CD14-positive monocyte (primary cell): ENCODE results near the gene P2RY6. TPM values are rescaled to one million over a fixed set of nuclear protein-coding genes. Genes with fewer than 3 reads are reported as not detected.
A peak's percentile ranks its signal among the peaks of the same experiment; 100 is the strongest.

ENCODE experiments used
- DNase-seq, 3 donors: peaks; one replicate each; pipeline ENCODE4 v3.0.0-alpha.2; 2011 to 2022
- H2AFZ ChIP-seq: 2 replicates; pipeline ENCODE4 v1.6.0; 2012; ENCODE audit warnings: mild to moderate bottlenecking, low read depth, low read length, inconsistent platforms; ENCODE audit not compliant: insufficient read depth, poor library complexity, severe bottlenecking
- H3K27ac ChIP-seq, 2 donors: 1 replicate in 1 of 2; 2 replicates in 1 of 2; pipeline ENCODE4 v1.5.1; 2012 to 2013; ENCODE audit warnings: low read length in 2 of 2, control low read depth in 1 of 2, inconsistent platforms in 1 of 2, low read depth in 1 of 2, mild to moderate bottlenecking in 1 of 2
- H3K27me3 ChIP-seq, 2 donors: one replicate each; pipeline versions ENCODE4 v1.6.0 to v1.6.1; 2011 to 2013; ENCODE audit warnings: low read length in 2 of 2; ENCODE audit not compliant: control insufficient read depth in 2 of 2, insufficient read depth in 2 of 2
- H3K36me3 ChIP-seq, 2 donors: replicated peaks in 1 of 2; 1 replicate in 1 of 2; 2 replicates in 1 of 2; pipeline versions ENCODE4 v1.5.1 to v1.6.1; 2012 to 2013; ENCODE audit warnings: low read length in 2 of 2, control low read depth in 1 of 2, inconsistent platforms in 1 of 2, mild to moderate bottlenecking in 1 of 2; ENCODE audit not compliant: insufficient read depth in 2 of 2, control insufficient read depth in 1 of 2
- H3K4me1 ChIP-seq, 2 donors: 1 replicate in 1 of 2; 2 replicates in 1 of 2; pipeline versions ENCODE4 v1.5.1 to v1.6.1; 2012 to 2013; ENCODE audit warnings: low read length in 2 of 2, control low read depth in 1 of 2, inconsistent platforms in 1 of 2, mild to moderate bottlenecking in 1 of 2, moderate library complexity in 1 of 2; ENCODE audit not compliant: insufficient read depth in 2 of 2, control insufficient read depth in 1 of 2
- H3K4me2 ChIP-seq: replicated peaks from 2 replicates; pipeline ENCODE3; 2012; ENCODE audit warnings: low read length, moderate library complexity, mild to moderate bottlenecking; ENCODE audit not compliant: poor library complexity, severe bottlenecking; ENCODE audit errors: extremely low read depth
- H3K4me3 ChIP-seq, 3 experiments: fragments of 200-600 bp in 1 of 3; sonication (generic) in 1 of 3; replicated peaks in 1 of 3; 1 replicate in 2 of 3; 2 replicates in 1 of 3; pipeline ENCODE4 v1.5.1; 2011 to 2013; ENCODE audit warnings: low read length in 3 of 3, mild to moderate bottlenecking in 3 of 3, control low read depth in 2 of 3, low read depth in 2 of 3, inconsistent platforms in 1 of 3, moderate library complexity in 1 of 3
- H3K79me2 ChIP-seq: 2 replicates; pipeline ENCODE4 v1.6.0; 2012; ENCODE audit warnings: mild to moderate bottlenecking, control low read depth, inconsistent platforms, low read length, moderate library complexity; ENCODE audit not compliant: insufficient read depth
- H3K9ac ChIP-seq: 2 replicates; pipeline ENCODE4 v1.6.0; 2017; ENCODE audit warnings: low read length, mild to moderate bottlenecking; ENCODE audit not compliant: insufficient read depth, poor library complexity, severe bottlenecking
- H3K9me3 ChIP-seq, 2 donors: replicated peaks in 1 of 2; 1 replicate in 1 of 2; 2 replicates in 1 of 2; pipeline versions ENCODE4 v1.5.1 to v1.6.1; 2012 to 2013; ENCODE audit warnings: low read length in 2 of 2, control low read depth in 1 of 2; ENCODE audit not compliant: control insufficient read depth in 1 of 2, insufficient read depth in 1 of 2
- H4K20me1 ChIP-seq: 2 replicates; pipeline ENCODE4 v1.6.0; 2012; ENCODE audit warnings: mild to moderate bottlenecking, low read length, control low read depth, moderate library complexity; ENCODE audit not compliant: insufficient read depth
- H3K27ac Mint-ChIP-seq, 7 donors: one replicate each; pipeline ENCODE4 v1.8.0; 2020; ENCODE audit warnings: mild to moderate bottlenecking in 7 of 7, mixed read lengths in 7 of 7, moderate library complexity in 6 of 7, inconsistent platforms in 2 of 7
- H3K27me3 Mint-ChIP-seq, 3 donors: one replicate each; pipeline ENCODE4 v1.8.0; 2021 to 2022; ENCODE audit warnings: low read depth in 3 of 3, mild to moderate bottlenecking in 3 of 3, mixed read lengths in 3 of 3, moderate library complexity in 3 of 3, inconsistent platforms in 1 of 3
- H3K36me3 Mint-ChIP-seq, 2 donors: one replicate each; pipeline ENCODE4 v1.8.0; 2020; ENCODE audit warnings: mixed read lengths in 2 of 2, inconsistent platforms in 1 of 2, mild to moderate bottlenecking in 1 of 2
- H3K4me1 Mint-ChIP-seq: one replicate; pipeline ENCODE4 v1.8.0; 2020; ENCODE audit warnings: mild to moderate bottlenecking, mixed read lengths
- H3K4me3 Mint-ChIP-seq, 2 donors: one replicate each; pipeline ENCODE4 v1.8.0; 2020; ENCODE audit warnings: mild to moderate bottlenecking in 2 of 2, mixed read lengths in 2 of 2, moderate library complexity in 1 of 2
- H3K9me3 Mint-ChIP-seq, 7 donors: one replicate each; pipeline ENCODE4 v1.8.0; 2020 to 2022; ENCODE audit warnings: mixed read lengths in 7 of 7, mild to moderate bottlenecking in 6 of 7, moderate library complexity in 6 of 7, inconsistent platforms in 2 of 7
- WGBS: methylation state at CpG from one replicate; pipeline ENCODE4 v1.1.5; 2013; ENCODE audit warnings: missing lambda C conversion rate; ENCODE audit not compliant: insufficient coverage; 5-methylcytosine and 5-hydroxymethylcytosine counted together
- intact Hi-C, 2 donors: fragments of 100-400 bp; cut with micrococcal nuclease; formaldehyde crosslinking; loops; one replicate each; pipeline versions ENCODE4 v1.15.0 to v1.15.1; 2023
- polyA plus RNA-seq, 3 donors: library from polyadenylated mRNA; depleted of rRNA in 1 of 3; unstranded in 2 of 3; stranded (reverse) in 1 of 3; fragments of 300-500 nt in 2 of 3; fragments of >200 nt in 1 of 3; fragmentation: Illumina TruSeq in 2 of 3; gene quantifications; 1 replicate in 2 of 3; 2 replicates in 1 of 3; pipeline ENCODE4 v1.2.3, GENCODE V29; 2012 to 2021
- TF ChIP-seq, protein P1 (sequence below): fragments of 200-600 bp; IDR thresholded peaks from one replicate; pipeline ENCODE4 v1.8.0; 2022; ENCODE audit warnings: antibody characterized with exemption, mild to moderate bottlenecking

Gene P2RY6
- polyA plus RNA-seq, 3 donors = 1.7 to 5.1 (median 1.8) TPM

DNA sequence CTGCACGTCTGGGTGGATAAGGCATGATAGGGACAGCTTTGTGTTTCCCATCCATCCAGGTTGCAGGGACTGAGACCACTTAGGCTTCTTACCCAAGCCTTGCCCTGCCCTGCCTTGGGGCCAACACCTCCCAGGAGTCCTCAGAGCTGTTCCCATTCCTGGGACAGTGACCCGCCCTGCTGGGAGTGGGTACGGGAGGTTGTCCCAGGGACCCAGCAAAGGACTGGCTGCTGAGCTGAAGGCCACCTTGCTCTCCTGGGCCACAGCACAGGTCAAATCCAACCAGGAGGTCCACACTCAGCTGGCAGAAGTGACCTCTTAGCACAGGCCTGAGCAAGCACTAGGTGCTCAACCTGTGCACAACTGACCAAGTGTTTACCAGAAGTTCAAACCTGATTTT lies 19.1 kb downstream of the P2RY6 start:
- Histone ChIP-seq H3K27me3 (no peaks in the 10 kb centered on the region), H3K79me2 (no peaks in the 10 kb centered on the region), H3K4me1 (peaks cover 35 to 38% of the 10 kb centered on the region in 2 donors), H3K27ac (no peak overlapping the region), H3K9me3 (no peaks in the 10 kb centered on the region), H4K20me1 (no peaks in the 10 kb centered on the region), H3K4me3 (no peak overlapping the region), H3K4me2 (no peak overlapping the region), H2AFZ (no peak overlapping the region), H3K9ac (no peak overlapping the region), H3K36me3 (no peaks in the 10 kb centered on the region)
- intact Hi-C loops = loop anchor here in 1 of 2 donors (5.0 kb wide), 2 partner anchors 39 to 104 kb away; no protein-coding TSS in a partner anchor
- H3K4me3 Mint-ChIP-seq = no peak overlapping the region
- H3K9me3 Mint-ChIP-seq = no peaks in the 10 kb centered on the region
- DNase-seq = no peak
- H3K4me1 Mint-ChIP-seq = peaks cover 50% of the 10 kb centered on the region
- 67% methylated on average over 3 of the region's 3 CpGs for WGBS
- peak overlapping the region in 2 of 7 donors; percentile 7 to 11 for H3K27ac Mint-ChIP-seq
- TF ChIP-seq, protein P1, sequence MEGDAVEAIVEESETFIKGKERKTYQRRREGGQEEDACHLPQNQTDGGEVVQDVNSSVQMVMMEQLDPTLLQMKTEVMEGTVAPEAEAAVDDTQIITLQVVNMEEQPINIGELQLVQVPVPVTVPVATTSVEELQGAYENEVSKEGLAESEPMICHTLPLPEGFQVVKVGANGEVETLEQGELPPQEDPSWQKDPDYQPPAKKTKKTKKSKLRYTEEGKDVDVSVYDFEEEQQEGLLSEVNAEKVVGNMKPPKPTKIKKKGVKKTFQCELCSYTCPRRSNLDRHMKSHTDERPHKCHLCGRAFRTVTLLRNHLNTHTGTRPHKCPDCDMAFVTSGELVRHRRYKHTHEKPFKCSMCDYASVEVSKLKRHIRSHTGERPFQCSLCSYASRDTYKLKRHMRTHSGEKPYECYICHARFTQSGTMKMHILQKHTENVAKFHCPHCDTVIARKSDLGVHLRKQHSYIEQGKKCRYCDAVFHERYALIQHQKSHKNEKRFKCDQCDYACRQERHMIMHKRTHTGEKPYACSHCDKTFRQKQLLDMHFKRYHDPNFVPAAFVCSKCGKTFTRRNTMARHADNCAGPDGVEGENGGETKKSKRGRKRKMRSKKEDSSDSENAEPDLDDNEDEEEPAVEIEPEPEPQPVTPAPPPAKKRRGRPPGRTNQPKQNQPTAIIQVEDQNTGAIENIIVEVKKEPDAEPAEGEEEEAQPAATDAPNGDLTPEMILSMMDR = no peak
- H3K36me3 Mint-ChIP-seq = peaks cover 3 to 11% of the 10 kb centered on the region in 2 donors
- H3K27me3 Mint-ChIP-seq = peaks cover 3 to 18% (median 6%) of the 10 kb centered on the region in 3 donors

DNA sequence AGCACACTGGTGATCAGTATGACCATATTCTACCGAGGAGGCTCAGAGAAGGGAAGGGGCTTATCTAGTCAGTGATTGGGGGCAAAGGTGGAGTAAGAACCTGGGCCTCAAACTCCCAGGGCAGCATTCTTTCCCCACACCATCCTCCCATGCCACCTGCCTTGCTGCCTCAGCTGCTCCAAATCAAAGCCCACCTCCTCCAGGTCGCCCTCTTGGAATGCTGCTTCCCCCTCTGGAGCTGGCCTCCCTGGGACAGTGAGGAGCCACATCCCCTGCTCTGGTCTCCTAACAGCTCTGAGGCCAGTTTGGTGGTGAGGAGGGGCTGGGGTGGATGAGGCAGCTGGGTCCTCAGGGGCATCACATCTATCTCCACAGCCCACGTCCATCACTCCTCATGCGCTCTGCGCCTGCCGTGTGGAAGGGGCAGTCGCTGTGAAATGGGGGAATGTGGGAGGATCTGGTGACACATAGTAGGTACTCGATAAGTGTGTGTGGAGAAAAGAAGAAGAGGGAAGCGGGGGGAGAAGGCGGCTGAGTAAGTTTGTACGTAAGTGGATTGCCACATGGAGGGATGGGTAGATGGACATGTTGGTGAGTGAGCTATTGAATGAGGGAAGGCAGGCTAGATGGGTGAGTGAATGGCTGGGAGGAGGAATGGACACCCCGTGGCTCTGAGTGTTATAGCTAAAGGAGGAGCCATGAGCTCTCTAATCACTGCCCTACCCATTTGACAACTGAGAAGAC lies 19.8 kb downstream of the P2RY6 start:
- no peak overlapping the region for H3K4me3 ChIP-seq
- H3K9me3 ChIP-seq = no peaks in the 10 kb centered on the region
- no peak overlapping the region for H2AFZ ChIP-seq
- Mint-ChIP-seq H3K27me3 (peaks cover 3 to 15% (median 6%) of the 10 kb centered on the region in 3 donors), H3K4me1 (peaks cover 45% of the 10 kb centered on the region), H3K9me3 (no peaks in the 10 kb centered on the region), H3K27ac (peak overlapping the region in 5 of 7 donors; percentile 12 to 64 (median 43)), H3K36me3 (peaks cover 3 to 10% of the 10 kb centered on the region in 2 donors), H3K4me3 (peak overlapping the region in 1 of 2 donors; percentile 49)
- DNase-seq = peak; percentile 33 to 64 (median 42)
- H3K27ac ChIP-seq = no peak overlapping the region
- no peaks in the 10 kb centered on the region for H4K20me1 ChIP-seq
- H3K4me2 ChIP-seq = no peak overlapping the region
- peaks cover 31% of the 10 kb centered on the region in 2 donors for H3K4me1 ChIP-seq
- intact Hi-C loops = loop anchor here in 1 of 2 donors (5.0 kb wide), 2 partner anchors 40 to 105 kb away; no protein-coding TSS in a partner anchor
- TF ChIP-seq, protein P1 = no peak
- no peaks in the 10 kb centered on the region for H3K79me2 ChIP-seq
- no peak overlapping the region for H3K9ac ChIP-seq
- H3K36me3 ChIP-seq = peaks cover 0 to 2% of the 10 kb centered on the region in 2 donors
- no peaks in the 10 kb centered on the region for H3K27me3 ChIP-seq
- WGBS = 79% methylated on average over 9 of the region's 12 CpGs
